WTC11 (cell line): ENCODE results near the gene LRP10. TPM values are rescaled to one million over a fixed set of nuclear protein-coding genes. Genes with fewer than 3 reads are reported as not detected.

Experiments used
- ATAC-seq: fragments of 200-7000 bp; cut with Tn5 transposase; 2 replicates; pipeline ENCODE4 v1.10.0; 2021; ENCODE audit warnings: mild to moderate bottlenecking, moderate library complexity
- CTCF ChIA-PET: fragments of 300-600 bp; sonication (Branson Sonifier 250); formaldehyde crosslinking; loops from one replicate; lab custom pipeline; 2021; ENCODE audit warnings: antibody characterized with exemption; lab: Charles Lee
- POLR2A ChIA-PET: fragments of 350-600 bp; sonication (Branson Sonifier 250); formaldehyde crosslinking; loops from one replicate; lab custom pipeline; 2021; ENCODE audit warnings: antibody characterized with exemption; lab: Charles Lee
- DNase-seq: peaks from one replicate; pipeline ENCODE4 v3.0.0; 2021; ENCODE audit warnings: low spot score
- H3K27ac Mint-ChIP-seq: 2 replicates; pipeline ENCODE4 v1.8.0; 2021; ENCODE audit warnings: mixed read lengths
- H3K27me3 Mint-ChIP-seq: 2 replicates; pipeline ENCODE4 v1.8.0; 2021; ENCODE audit warnings: low read depth, mild to moderate bottlenecking, moderate library complexity, mixed read lengths
- H3K36me3 Mint-ChIP-seq: 2 replicates; pipeline ENCODE4 v1.8.0; 2021; ENCODE audit warnings: mixed read lengths
- H3K4me1 Mint-ChIP-seq: 2 replicates; pipeline ENCODE4 v1.8.0; 2022; ENCODE audit warnings: mixed read lengths
- H3K4me3 Mint-ChIP-seq: 2 replicates; pipeline ENCODE4 v1.8.0; 2021; ENCODE audit warnings: mild to moderate bottlenecking, moderate library complexity, mixed read lengths
- H3K9me3 Mint-ChIP-seq: 2 replicates; pipeline ENCODE4 v1.8.0; 2021; ENCODE audit warnings: mixed read lengths
- EMX1 ChIP-seq: fragments of 250-450 bp; sonication (Bioruptor Pico); IDR thresholded peaks from 2 replicates; pipeline ENCODE4 v1.8.0; 2021; ENCODE audit warnings: mild to moderate bottlenecking
- FOXP4 ChIP-seq: sonication (generic); formaldehyde crosslinking; IDR thresholded peaks from 2 replicates; pipeline ENCODE4 v1.8.0; 2022; ENCODE audit warnings: mild to moderate bottlenecking, missing genetic modification reagents
- GTF2I ChIP-seq: fragments of 250-450 bp; sonication (Bioruptor Pico); conservative IDR thresholded peaks from 2 replicates; pipeline ENCODE4 v1.4.0; 2021; ENCODE audit warnings: mild to moderate bottlenecking
- IRF2 ChIP-seq: sonication (generic); formaldehyde crosslinking; IDR thresholded peaks from 2 replicates; pipeline ENCODE4 v1.8.0; 2022; ENCODE audit warnings: low read depth, missing genetic modification reagents, borderline replicate concordance
- PREB ChIP-seq: sonication (generic); formaldehyde crosslinking; IDR thresholded peaks from 2 replicates; pipeline ENCODE4 v1.8.1; 2022; ENCODE audit warnings: mild to moderate bottlenecking, missing genetic modification reagents, moderate library complexity, borderline replicate concordance
- ZNF416 ChIP-seq: fragments of 250-450 bp; sonication (Bioruptor Pico); IDR thresholded peaks from 2 replicates; pipeline ENCODE4 v1.9.0; 2021; ENCODE audit warnings: mild to moderate bottlenecking, inconsistent platforms
- total RNA-seq: library from RNA; stranded (reverse); gene quantifications from 3 replicates; pipeline ENCODE4 v1.2.3, GENCODE V29; 2021
- TF ChIP-seq, protein P1 (sequence below): sonication (generic); formaldehyde crosslinking; IDR thresholded peaks from 2 replicates; pipeline ENCODE4 v1.8.1; 2023; ENCODE audit warnings: mild to moderate bottlenecking, missing genetic modification reagents, borderline replicate concordance
- TF ChIP-seq, protein P2 (sequence below): fragments of 250-450 bp; sonication (Bioruptor Pico); IDR thresholded peaks from 2 replicates; pipeline ENCODE4 v1.9.0; 2021; ENCODE audit warnings: mild to moderate bottlenecking

LRP10 gene
- total RNA-seq, 1 experiment from 2014 or later = 24.0 TPM

DNA sequence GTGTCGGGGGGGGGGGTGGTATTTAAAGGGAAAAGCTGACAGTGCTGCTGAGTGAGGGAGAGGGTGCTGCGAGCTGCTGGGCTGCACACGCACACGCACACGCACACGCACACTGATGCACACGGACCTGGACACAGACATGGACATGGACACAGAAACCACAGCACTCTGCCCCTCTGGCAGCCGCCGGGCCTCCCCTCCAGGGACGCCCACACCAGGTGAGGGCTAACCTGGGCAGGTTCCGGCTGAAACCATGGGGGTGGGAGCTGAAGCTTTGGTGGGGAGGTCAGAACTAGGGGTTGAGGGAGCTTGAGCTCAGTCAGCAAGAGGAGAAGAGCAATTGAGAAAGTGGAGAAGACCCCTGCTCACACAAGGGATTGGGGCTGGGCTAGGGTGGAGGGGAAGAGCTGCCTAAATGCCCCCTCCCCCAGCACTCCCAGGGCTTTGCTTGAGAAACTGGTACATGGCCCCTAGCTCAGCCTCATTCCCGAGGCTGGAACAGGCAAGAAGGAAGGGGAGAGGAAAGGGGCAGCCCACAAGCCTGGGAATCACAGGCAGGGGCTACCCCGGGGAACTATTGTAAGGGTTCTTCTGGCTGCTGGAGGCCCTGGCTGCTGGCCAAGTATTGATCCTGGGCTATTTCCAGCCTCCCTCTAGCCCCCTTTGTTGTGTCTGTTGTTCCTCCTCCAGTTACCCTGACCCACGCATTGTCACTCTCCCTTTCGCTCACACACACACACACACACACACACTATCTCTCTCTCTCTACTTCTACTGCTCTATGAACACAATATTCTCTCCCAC is 11.8 kb downstream of the LRP10 start, which contains the start of gene REM2 (continued):
- TF ChIP-seq, protein P1, sequence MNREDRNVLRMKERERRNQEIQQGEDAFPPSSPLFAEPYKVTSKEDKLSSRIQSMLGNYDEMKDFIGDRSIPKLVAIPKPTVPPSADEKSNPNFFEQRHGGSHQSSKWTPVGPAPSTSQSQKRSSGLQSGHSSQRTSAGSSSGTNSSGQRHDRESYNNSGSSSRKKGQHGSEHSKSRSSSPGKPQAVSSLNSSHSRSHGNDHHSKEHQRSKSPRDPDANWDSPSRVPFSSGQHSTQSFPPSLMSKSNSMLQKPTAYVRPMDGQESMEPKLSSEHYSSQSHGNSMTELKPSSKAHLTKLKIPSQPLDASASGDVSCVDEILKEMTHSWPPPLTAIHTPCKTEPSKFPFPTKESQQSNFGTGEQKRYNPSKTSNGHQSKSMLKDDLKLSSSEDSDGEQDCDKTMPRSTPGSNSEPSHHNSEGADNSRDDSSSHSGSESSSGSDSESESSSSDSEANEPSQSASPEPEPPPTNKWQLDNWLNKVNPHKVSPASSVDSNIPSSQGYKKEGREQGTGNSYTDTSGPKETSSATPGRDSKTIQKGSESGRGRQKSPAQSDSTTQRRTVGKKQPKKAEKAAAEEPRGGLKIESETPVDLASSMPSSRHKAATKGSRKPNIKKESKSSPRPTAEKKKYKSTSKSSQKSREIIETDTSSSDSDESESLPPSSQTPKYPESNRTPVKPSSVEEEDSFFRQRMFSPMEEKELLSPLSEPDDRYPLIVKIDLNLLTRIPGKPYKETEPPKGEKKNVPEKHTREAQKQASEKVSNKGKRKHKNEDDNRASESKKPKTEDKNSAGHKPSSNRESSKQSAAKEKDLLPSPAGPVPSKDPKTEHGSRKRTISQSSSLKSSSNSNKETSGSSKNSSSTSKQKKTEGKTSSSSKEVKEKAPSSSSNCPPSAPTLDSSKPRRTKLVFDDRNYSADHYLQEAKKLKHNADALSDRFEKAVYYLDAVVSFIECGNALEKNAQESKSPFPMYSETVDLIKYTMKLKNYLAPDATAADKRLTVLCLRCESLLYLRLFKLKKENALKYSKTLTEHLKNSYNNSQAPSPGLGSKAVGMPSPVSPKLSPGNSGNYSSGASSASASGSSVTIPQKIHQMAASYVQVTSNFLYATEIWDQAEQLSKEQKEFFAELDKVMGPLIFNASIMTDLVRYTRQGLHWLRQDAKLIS = no peak
- TF ChIP-seq FOXP4 (CRISPR knock-in tag) = no peak
- TF ChIP-seq IRF2 (CRISPR knock-in tag) = no peak
- TF ChIP-seq, protein P2, sequence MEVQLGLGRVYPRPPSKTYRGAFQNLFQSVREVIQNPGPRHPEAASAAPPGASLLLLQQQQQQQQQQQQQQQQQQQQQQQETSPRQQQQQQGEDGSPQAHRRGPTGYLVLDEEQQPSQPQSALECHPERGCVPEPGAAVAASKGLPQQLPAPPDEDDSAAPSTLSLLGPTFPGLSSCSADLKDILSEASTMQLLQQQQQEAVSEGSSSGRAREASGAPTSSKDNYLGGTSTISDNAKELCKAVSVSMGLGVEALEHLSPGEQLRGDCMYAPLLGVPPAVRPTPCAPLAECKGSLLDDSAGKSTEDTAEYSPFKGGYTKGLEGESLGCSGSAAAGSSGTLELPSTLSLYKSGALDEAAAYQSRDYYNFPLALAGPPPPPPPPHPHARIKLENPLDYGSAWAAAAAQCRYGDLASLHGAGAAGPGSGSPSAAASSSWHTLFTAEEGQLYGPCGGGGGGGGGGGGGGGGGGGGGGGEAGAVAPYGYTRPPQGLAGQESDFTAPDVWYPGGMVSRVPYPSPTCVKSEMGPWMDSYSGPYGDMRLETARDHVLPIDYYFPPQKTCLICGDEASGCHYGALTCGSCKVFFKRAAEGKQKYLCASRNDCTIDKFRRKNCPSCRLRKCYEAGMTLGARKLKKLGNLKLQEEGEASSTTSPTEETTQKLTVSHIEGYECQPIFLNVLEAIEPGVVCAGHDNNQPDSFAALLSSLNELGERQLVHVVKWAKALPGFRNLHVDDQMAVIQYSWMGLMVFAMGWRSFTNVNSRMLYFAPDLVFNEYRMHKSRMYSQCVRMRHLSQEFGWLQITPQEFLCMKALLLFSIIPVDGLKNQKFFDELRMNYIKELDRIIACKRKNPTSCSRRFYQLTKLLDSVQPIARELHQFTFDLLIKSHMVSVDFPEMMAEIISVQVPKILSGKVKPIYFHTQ (CRISPR knock-in tag) = no peak
- no peak for TF ChIP-seq EMX1 (CRISPR knock-in tag)
- TF ChIP-seq, all 79 proteins: peak for 0

DNA sequence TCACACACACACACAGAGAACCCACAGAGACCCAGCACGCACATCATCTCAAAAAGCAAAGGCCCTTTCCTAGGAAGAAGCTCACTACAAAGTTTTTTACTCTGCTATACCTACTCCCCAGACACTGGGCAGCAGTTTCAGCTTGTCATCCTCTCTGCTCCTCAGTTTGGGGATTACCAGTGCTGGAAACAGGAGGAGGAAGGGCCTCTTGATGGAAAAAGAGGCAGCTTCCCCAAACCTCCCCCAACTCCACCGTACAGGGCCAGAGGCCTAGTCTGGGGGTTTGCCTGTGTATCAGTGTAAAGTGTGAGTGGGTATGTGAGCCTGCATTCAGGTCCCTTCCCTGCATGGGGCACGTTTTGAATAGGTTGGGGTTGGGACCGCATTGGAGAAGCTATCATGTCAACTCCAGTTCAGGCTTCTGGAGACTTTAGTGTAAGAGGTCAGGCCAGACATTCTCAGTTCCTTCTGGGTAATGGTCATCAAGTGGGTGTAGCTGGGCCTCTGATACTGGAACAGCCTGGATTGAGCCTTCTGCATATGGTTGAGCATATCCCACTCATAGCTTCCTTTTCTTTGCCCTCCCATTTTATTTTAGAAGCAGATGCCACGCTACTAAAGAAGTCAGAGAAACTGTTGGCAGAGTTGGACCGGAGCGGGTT is 12.7 kb downstream of the LRP10 start:
- POLR2A ChIA-PET = interaction anchor here (1.1 to 3.0 kb wide), 4 partner anchors 12 to 61 kb away, joined by 3 to 32 read pairs (median 7); partner anchors contain the start of gene LRP10
- H3K27me3 Mint-ChIP-seq = peaks cover 23% of the 10 kb centered on the region
- DNase-seq (no peak), ATAC-seq (no peak)
- CTCF ChIA-PET = interaction anchor here (0.7 to 5.1 kb wide), 7 partner anchors 12 to 231 kb away, joined by 3 to 57 read pairs (median 8); partner anchors contain the start of gene LRP10
- no peak for TF ChIP-seq ZNF416 (CRISPR knock-in tag)
- TF ChIP-seq GTF2I (CRISPR knock-in tag) = no peak
- TF ChIP-seq PREB (CRISPR knock-in tag) = 0 out of 2 replicates have a peak, but pooled peaks have one; percentile 35
- H3K36me3 Mint-ChIP-seq = no peaks in the 10 kb centered on the region
- no peaks in the 10 kb centered on the region for H3K9me3 Mint-ChIP-seq
- peak overlapping the region; percentile 75; the same call in 1 of the 2 replicates for H3K4me3 Mint-ChIP-seq
- H3K27ac Mint-ChIP-seq = no peak overlapping the region
- H3K4me1 Mint-ChIP-seq = peaks cover 45% of the 10 kb centered on the region
